22Rv1 (cell line): Measurements from ENCODE around the gene DGKK.
A peak's percentile ranks its signal among the peaks of the same experiment; 100 is the strongest.
"Not testable (repeated sequence)": the region's sequence is repeated elsewhere in the genome, so short reads cannot be mapped to it uniquely, and the experiment has no call there.

Experiments
- H3K27ac ChIP-seq: fragments of 450-650 bp; 2 replicates; pipeline ENCODE4 v1.5.1; 2017
- ZFX ChIP-seq: fragments of 450-650 bp; IDR thresholded peaks from 2 replicates; pipeline ENCODE4 v1.6.1; 2017; ENCODE audit warnings: antibody characterized with exemption, borderline replicate concordance
- TF ChIP-seq, protein P1 (sequence below): fragments of 450-650 bp; IDR thresholded peaks from 2 replicates; pipeline ENCODE4 v1.5.1; 2017; ENCODE audit warnings: mild to moderate bottlenecking

DGKK gene

DNA sequence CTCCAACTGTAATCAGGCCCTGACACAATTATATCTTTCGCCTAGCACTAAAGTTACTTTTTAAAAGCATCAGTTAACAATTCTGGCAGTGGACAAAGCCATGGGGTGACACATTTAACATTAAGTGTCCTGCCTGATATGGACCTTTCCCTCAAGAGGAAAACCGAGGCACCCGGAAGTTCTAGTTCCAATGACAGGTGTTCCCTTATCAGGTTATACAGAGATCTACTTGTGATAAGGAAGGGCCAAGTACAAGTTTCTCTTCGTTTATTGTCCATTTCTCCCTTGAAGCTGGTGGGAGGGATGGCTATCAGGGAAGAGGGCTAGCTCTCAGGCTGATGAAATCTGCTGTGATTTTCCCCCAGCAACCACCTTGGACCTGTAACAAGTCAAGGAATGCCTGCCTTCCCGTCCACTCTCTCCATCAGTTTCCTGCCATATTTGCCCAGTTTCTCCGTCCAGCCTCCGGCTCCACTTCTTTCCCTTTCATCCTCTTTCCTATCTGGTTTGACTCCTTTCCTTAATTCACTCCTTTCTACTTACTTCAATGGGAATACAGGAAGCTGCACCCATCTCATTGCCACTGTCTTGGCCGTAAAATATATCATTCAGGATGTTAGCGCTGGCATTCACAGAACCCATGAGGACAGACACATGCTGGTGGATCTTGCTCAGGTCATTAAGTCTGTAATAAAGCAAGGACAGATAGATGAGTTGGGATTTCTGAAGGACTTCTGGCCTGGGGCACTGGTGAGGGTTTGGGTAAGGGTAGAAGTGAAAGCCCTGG is 95.0 kb downstream of the DGKK start:
- H3K27ac ChIP-seq, result no peak overlapping the region
- TF ChIP-seq ZFX, result no peak
- TF ChIP-seq, protein P1, sequence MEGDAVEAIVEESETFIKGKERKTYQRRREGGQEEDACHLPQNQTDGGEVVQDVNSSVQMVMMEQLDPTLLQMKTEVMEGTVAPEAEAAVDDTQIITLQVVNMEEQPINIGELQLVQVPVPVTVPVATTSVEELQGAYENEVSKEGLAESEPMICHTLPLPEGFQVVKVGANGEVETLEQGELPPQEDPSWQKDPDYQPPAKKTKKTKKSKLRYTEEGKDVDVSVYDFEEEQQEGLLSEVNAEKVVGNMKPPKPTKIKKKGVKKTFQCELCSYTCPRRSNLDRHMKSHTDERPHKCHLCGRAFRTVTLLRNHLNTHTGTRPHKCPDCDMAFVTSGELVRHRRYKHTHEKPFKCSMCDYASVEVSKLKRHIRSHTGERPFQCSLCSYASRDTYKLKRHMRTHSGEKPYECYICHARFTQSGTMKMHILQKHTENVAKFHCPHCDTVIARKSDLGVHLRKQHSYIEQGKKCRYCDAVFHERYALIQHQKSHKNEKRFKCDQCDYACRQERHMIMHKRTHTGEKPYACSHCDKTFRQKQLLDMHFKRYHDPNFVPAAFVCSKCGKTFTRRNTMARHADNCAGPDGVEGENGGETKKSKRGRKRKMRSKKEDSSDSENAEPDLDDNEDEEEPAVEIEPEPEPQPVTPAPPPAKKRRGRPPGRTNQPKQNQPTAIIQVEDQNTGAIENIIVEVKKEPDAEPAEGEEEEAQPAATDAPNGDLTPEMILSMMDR, result no peak

DNA sequence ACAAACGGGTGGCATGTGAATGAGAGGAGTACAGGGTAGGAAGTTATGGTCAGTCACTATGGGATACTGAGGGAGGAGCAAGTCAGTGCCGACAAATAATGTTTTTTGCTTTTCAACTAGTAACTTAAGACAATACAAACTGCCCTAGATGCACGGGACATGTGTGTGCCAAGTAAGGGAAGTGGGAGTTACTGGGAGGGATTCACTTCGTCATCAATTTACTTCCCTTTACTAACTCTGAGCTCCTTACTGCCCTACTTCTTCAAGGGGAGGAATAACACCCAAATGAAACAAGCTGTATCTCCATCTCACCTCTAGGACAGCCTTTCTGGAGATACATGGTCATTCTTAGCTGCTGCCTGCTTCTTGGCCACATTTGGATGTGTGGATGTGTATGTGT is 97.7 kb downstream of the DGKK start:
- TF ChIP-seq ZFX, result no peak
- TF ChIP-seq, protein P1, result no peak
- H3K27ac ChIP-seq, result no peak overlapping the region

DNA sequence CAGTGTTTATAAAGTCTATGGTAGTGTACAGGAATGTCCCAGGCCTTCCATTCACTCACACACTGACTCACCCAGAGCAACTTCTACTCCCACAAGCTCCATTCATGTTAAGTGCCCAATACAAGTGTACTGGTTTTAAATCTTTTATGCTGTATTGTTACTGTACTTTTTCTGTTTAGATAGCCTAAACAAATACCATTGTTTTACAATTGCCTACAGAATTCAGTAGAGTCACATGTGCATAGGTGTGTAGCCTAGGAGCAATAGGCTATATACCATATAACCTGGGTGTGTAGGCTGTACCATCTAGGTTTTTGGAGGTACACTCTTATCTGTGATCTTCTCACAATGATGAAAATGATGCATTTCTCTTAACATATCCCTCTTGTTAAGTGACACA is 126.7 kb downstream of the DGKK start:
- H3K27ac ChIP-seq, result no peak overlapping the region
- TF ChIP-seq, protein P1, result no peak
- TF ChIP-seq ZFX, result no peak

DNA sequence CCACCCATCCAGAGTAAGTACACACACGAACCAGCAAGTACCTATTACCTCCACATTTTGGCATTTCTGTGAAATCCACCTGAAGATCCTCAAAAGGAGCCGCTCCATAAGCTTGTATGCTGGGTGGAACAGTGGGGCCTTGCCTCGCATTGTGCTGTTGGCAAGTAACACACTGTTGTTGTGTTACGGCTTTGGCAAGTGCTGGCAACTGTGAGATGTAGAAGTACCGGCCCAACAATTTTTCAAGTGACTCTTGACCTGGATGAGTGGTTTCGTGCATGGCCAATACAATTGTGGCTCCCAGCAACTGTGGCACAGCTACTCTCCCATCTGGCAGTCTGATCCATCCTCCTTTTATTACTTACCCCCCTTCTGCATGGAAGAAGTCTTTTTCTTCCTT is 137.3 kb downstream of the DGKK start:
- TF ChIP-seq, protein P1, result no peak
- no peak for TF ChIP-seq ZFX
- H3K27ac ChIP-seq, result no peak overlapping the region

DNA sequence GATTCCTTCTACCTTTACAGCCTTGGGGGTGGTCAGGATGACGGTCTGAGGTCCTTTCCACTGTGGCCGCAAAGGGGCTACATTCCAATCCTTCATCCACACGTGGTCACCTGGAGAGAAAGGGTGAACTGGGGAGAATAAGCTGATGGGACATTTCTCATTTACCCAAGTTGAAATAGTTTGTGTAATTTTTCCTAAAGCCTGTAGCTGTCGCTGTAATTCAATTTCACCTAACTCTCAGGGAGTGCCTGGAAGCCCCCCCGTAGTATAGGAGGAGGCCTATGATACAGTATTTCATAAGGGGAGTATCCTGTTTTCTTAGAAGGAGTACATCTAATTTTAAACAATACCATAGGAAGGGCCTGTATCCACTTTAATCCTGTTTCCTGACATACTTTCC is 138.0 kb downstream of the DGKK start:
- not testable (repeated sequence) for H3K27ac ChIP-seq
- TF ChIP-seq, protein P1, result peak; percentile 7; the same call in 1 of the 2 replicates

DNA sequence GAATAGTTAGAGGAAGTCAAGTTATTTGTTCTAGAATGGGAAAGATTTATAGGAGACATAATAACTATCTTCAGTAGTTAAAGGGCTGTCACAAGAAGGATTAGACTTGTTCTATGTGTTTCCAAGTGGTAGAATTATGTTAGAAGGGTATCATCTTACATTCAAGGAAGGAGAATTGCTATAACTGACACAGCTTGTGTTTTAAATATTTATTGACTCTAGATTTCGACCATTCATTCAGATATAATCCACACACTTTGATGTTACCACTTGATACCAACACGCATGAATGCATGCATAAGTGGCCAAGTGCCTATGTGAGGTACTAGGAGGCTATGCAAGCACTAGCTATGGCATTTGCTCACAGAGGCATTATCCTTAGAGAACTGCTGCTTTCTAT is 143.4 kb downstream of the DGKK start:
- TF ChIP-seq, protein P1, result no peak
- TF ChIP-seq ZFX, result no peak
- no peak overlapping the region for H3K27ac ChIP-seq
